NCI-H510A treated with DMSO at 0.1 percent for 48 hours (cell line): ENCODE data around the gene GPR61.

Source experiments
- DNase-seq: peaks from one replicate; lab custom pipeline; 2025; lab: John Stamatoyannopoulos, UW

GPR61 gene

GRCh38 chr1:109508873-109509175 lies 30.8 kb upstream of the GPR61 start:
- DNase-seq: no peak

- peak; percentile 37 for DNase-seq
These were observed 30.2 kb upstream of the GPR61 start, which contains the start of gene AMIGO1 for GRCh38 chr1:109509176-109510134. Gene AMIGO1, minus strand, starts transcription at chr1:109509727. Its CDS starts 815 bp downstream, at chr1:109508912.

- DNase-seq: no peak
These were observed 26.5 kb upstream of the GPR61 start for GRCh38 chr1:109513110-109513710.

GRCh38 chr1:109514846-109515245 lies 24.8 kb upstream of the GPR61 start:
- DNase-seq: no peak

- no peak for DNase-seq
These were observed 22.8 kb upstream of the GPR61 start for GRCh38 chr1:109516872-109517271.

GRCh38 chr1:109517337-109517736 lies 22.3 kb upstream of the GPR61 start:
- no peak for DNase-seq

GRCh38 chr1:109521002-109521951 lies 18.4 kb upstream of the GPR61 start:
- DNase-seq: no peak

GRCh38 chr1:109522026-109522425 lies 17.6 kb upstream of the GPR61 start:
- no peak for DNase-seq

GRCh38 chr1:109523706-109524105 lies 16.0 kb upstream of the GPR61 start:
- DNase-seq: no peak

GRCh38 chr1:109527098-109527811 lies 12.4 kb upstream of the GPR61 start:
- DNase-seq: no peak

- DNase-seq: no peak
These were observed 11.6 kb upstream of the GPR61 start for GRCh38 chr1:109527846-109528695.

- DNase-seq: no peak
These were observed 11.0 kb upstream of the GPR61 start for GRCh38 chr1:109528712-109529111.

- DNase-seq: no peak
These were observed 9.7 kb upstream of the GPR61 start for GRCh38 chr1:109529881-109530456.

- peak; percentile 43 for DNase-seq
These were observed 9.1 kb upstream of the GPR61 start for GRCh38 chr1:109530457-109531087.

GRCh38 chr1:109531380-109531779 lies 8.3 kb upstream of the GPR61 start:
- no peak for DNase-seq

GRCh38 chr1:109531826-109532364 lies 7.8 kb upstream of the GPR61 start:
- DNase-seq: no peak

GRCh38 chr1:109532365-109533136 lies 7.1 kb upstream of the GPR61 start:
- peak; percentile 69 for DNase-seq

- DNase-seq: no peak
These were observed 5.3 kb upstream of the GPR61 start for GRCh38 chr1:109534307-109534858.
